ENCODE results near the gene MYO9B. TPM values are rescaled to one million over a fixed set of nuclear protein-coding genes. Genes with fewer than 3 reads are reported as not detected.

MYO9B gene
- total RNA-seq, 2 donors from 2014 or later, result 229 to 257 TPM

DNA sequence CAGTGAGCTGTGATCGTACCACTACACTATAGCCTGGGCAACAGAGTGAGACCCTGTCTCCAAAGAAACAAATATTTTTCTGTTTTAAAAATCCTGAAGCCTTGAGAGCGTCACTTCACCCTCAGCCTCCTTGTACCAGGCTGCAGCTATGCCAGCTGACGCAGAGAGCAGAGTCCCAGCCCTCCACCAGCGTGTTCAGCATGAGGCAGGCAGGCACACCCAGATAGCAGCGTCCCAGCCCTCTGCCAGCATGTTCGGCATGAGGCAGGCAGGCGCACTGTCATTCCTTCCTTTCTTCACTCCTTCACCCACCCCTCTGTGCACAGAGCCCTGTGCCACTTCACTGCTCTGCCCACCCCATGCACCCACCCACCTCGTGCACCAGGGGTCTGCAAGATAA lies 96.3 kb downstream of the MYO9B start:
- peaks cover 80% of the 10 kb centered on the region for H3K36me3 ChIP-seq
- H3K4me1 ChIP-seq (ENCODE audit: control insufficient read depth in 1 of 2, low read depth in 2 of 2), result no peaks in the 10 kb centered on the region
- no peaks in the 10 kb centered on the region for H3K9me3 ChIP-seq
- TF ChIP-seq CTCF (IDR thresholded peaks at IDR 0.05), result no peak
- H3K27me3 ChIP-seq (replicated peaks; ENCODE audit: insufficient read depth), result no peaks in the 10 kb centered on the region
- no peak overlapping the region for H3K27ac ChIP-seq
- ATAC-seq (ENCODE audit: insufficient number of reproducible peaks, low FRiP score, low read depth) (no peak), DNase-seq (ENCODE audit: low spot score) (no peak)
- no peak overlapping the region for H3K4me3 ChIP-seq

GRCh38 chr19:17172624-17173345 lies 97.2 kb downstream of the MYO9B start:
- H3K4me1 ChIP-seq (ENCODE audit: control insufficient read depth in 1 of 2, low read depth in 2 of 2), result no peaks in the 10 kb centered on the region
- no peaks in the 10 kb centered on the region for H3K27me3 ChIP-seq (replicated peaks; ENCODE audit: insufficient read depth)
- no peaks in the 10 kb centered on the region for H3K9me3 ChIP-seq
- H3K36me3 ChIP-seq, result peaks cover 87% of the 10 kb centered on the region
- DNase-seq (ENCODE audit: low spot score) (no peak), ATAC-seq (ENCODE audit: insufficient number of reproducible peaks, low FRiP score, low read depth) (no peak)
- TF ChIP-seq CTCF (IDR thresholded peaks at IDR 0.05), result no peak
- H3K4me3 ChIP-seq, result no peak overlapping the region
- H3K27ac ChIP-seq, result no peak overlapping the region

DNA sequence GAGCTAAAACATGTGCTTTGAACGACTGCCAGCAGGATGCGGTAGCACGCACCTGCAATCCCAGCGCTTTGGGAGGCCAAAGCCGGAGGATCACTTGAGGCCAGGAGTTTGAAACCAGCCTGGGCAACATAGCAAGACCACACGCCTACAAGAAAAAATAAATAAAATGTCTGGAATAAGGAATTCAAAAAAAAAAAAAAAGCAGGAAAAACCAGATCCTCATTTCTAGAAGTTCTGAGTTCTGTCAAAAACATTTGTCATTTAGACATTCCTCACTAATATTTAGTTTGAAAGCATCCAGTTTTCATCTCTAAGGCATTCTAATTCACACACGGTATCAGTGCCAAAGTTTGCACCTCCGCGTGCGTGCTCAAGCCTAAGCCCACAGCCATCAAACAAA lies 102.7 kb downstream of the MYO9B start:
- ATAC-seq (ENCODE audit: insufficient number of reproducible peaks, low FRiP score, low read depth) (no peak), DNase-seq (ENCODE audit: low spot score) (no peak)
- peaks cover 65% of the 10 kb centered on the region for H3K36me3 ChIP-seq
- no peak for TF ChIP-seq CTCF (IDR thresholded peaks at IDR 0.05)
- H3K4me3 ChIP-seq, result no peak overlapping the region
- H3K4me1 ChIP-seq (ENCODE audit: control insufficient read depth in 1 of 2, low read depth in 2 of 2), result no peaks in the 10 kb centered on the region
- H3K27ac ChIP-seq, result no peak overlapping the region
- no peaks in the 10 kb centered on the region for H3K9me3 ChIP-seq
- no peaks in the 10 kb centered on the region for H3K27me3 ChIP-seq (replicated peaks; ENCODE audit: insufficient read depth)

- Histone ChIP-seq H3K27me3 (replicated peaks; ENCODE audit: insufficient read depth) (no peaks in the 10 kb centered on the region), H3K27ac (no peak overlapping the region), H3K4me1 (ENCODE audit: control insufficient read depth in 1 of 2, low read depth in 2 of 2) (no peaks in the 10 kb centered on the region), H3K9me3 (no peaks in the 10 kb centered on the region), H3K4me3 (no peak overlapping the region), H3K36me3 (peaks cover 67% of the 10 kb centered on the region)
- DNase-seq (ENCODE audit: low spot score) (no peak), ATAC-seq (ENCODE audit: insufficient number of reproducible peaks, low FRiP score, low read depth) (no peak)
- TF ChIP-seq CTCF (IDR thresholded peaks at IDR 0.05), result no peak
These were observed 105.6 kb downstream of the MYO9B start for GRCh38 chr19:17180997-17181702.

GRCh38 chr19:17183271-17183761 lies 107.7 kb downstream of the MYO9B start:
- Histone ChIP-seq H3K4me1 (ENCODE audit: control insufficient read depth in 1 of 2, low read depth in 2 of 2) (no peaks in the 10 kb centered on the region), H3K9me3 (no peaks in the 10 kb centered on the region), H3K36me3 (peaks cover 67% of the 10 kb centered on the region), H3K27ac (no peak overlapping the region), H3K4me3 (no peak overlapping the region), H3K27me3 (replicated peaks; ENCODE audit: insufficient read depth) (no peaks in the 10 kb centered on the region)
- DNase-seq (ENCODE audit: low spot score) (no peak), ATAC-seq (ENCODE audit: insufficient number of reproducible peaks, low FRiP score, low read depth) (no peak)
- TF ChIP-seq CTCF (IDR thresholded peaks at IDR 0.05), result no peak

All from thoracic aorta (tissue), 2 donors.